Upper lobe of left lung (tissue), 6 donors: ENCODE results near the gene NTF4. TPM values are rescaled to one million over a fixed set of nuclear protein-coding genes. Genes with fewer than 3 reads are reported as not detected.
A peak's percentile ranks its signal among the peaks of the same experiment; 100 is the strongest.

Source experiments
- ATAC-seq, 2 donors: fragments of 200-7000 bp; cut with Tn5 transposase; one replicate each; pipeline ENCODE4 v1.9.1; 2022; ENCODE audit warnings: mild to moderate bottlenecking in 2 of 2, moderate library complexity in 2 of 2; ENCODE audit not compliant: low FRiP score in 2 of 2
- DNase-seq, 2 donors: peaks; one replicate each; pipeline ENCODE4 v3.0.0-alpha.2; 2019 to 2020
- H3K27ac ChIP-seq, 4 donors: fragments of 200-600 bp; sonication (generic); one replicate each; pipeline ENCODE4 v1.5.1; 2016 to 2019
- H3K27me3 ChIP-seq, 4 donors: fragments of 200-600 bp; sonication (generic); one replicate each; pipeline ENCODE4 v1.5.1; 2017 to 2019
- H3K36me3 ChIP-seq, 4 donors: fragments of 200-600 bp; sonication (generic); one replicate each; pipeline ENCODE4 v1.5.1; 2016 to 2019
- H3K4me1 ChIP-seq, 4 donors: fragments of 200-600 bp; sonication (generic); one replicate each; pipeline ENCODE4 v1.5.1; 2018 to 2019
- H3K4me3 ChIP-seq, 4 donors: fragments of 200-600 bp; sonication (generic); one replicate each; pipeline ENCODE4 v1.5.1; 2017 to 2019; ENCODE audit warnings: mild to moderate bottlenecking in 2 of 4, moderate library complexity in 1 of 4
- H3K9me3 ChIP-seq, 4 donors: fragments of 200-600 bp; sonication (generic); one replicate each; pipeline ENCODE4 v1.5.1; 2018 to 2019
- EP300 ChIP-seq, 4 donors: sonication (generic); formaldehyde crosslinking; IDR thresholded peaks; one replicate each; pipeline ENCODE4 v1.5.1; 2017; ENCODE audit warnings: antibody characterized with exemption in 4 of 4, control low read depth in 2 of 4
- POLR2AphosphoS5 ChIP-seq, 2 donors: sonication (generic); formaldehyde crosslinking; IDR thresholded peaks; one replicate each; pipeline ENCODE4 v1.5.1; 2017; ENCODE audit warnings: antibody characterized with exemption in 2 of 2
- WGBS, 2 donors: methylation state at CpG; one replicate each; pipeline ENCODE4 v1.1.5; 2017 to 2018; 5-methylcytosine and 5-hydroxymethylcytosine counted together
- small RNA-seq, 4 donors: library from RNA; depleted of rRNA; stranded (forward); fragments of <200 nt; gene quantifications; one replicate each; pipeline ENCODE3, GENCODE V24; 2016
- total RNA-seq, 6 donors: library from RNA; depleted of rRNA in 4 of 6; stranded (reverse); fragments of >200 nt in 4 of 6; gene quantifications; one replicate each; pipeline versions ENCODE4 v1.1.0 to v1.2.1, GENCODE V29; 2016 to 2021
- donor health status: DM: no; HTN: no; CAD: no; lungs with moderate emphysema.
- donor health status: DM: no; HTN: yes; CAD: no; lungs with severe emphysema.

The NTF4 gene
- total RNA-seq, 6 donors from 2014 or later = 1.2 to 10.5 (median 4.9) TPM

GRCh38 chr19:49014123-49014869, 50.3 kb downstream of the NTF4 start:
- no peak for TF ChIP-seq POLR2AphosphoS5 (IDR thresholded peaks at IDR 0.05)
- peak in 1 of 2 donors; percentile 80 for DNase-seq
- peaks cover 0 to 65% (median 35%) of the 10 kb centered on the region in 4 donors for H3K36me3 ChIP-seq

GRCh38 chr19:49011194-49011593, 53.4 kb downstream of the NTF4 start:
- peak in 1 of 2 donors; percentile 20 for ATAC-seq
- TF ChIP-seq POLR2AphosphoS5 (IDR thresholded peaks at IDR 0.05) = no peak
- no peak for TF ChIP-seq EP300 (IDR thresholded peaks at IDR 0.05)
- Histone ChIP-seq H3K36me3 (peaks cover 15 to 91% (median 51%) of the 10 kb centered on the region in 4 donors), H3K4me3 (no peak overlapping the region), H3K9me3 (no peaks in the 10 kb centered on the region), H3K27ac (no peak overlapping the region), H3K27me3 (no peaks in the 10 kb centered on the region), H3K4me1 (no peaks in the 10 kb centered on the region)
- peak in 1 of 2 donors; percentile 48 for DNase-seq
- WGBS, 2 donors = 75 to 85% methylated on average over 4 to 17 of the region's 17 CpGs

More at GRCh38 chr19:49014123-49014869, 50.3 kb downstream of the NTF4 start:
- H3K4me3 ChIP-seq = no peak overlapping the region
- no peaks in the 10 kb centered on the region for H3K9me3 ChIP-seq
- H3K27me3 ChIP-seq = no peaks in the 10 kb centered on the region
- H3K4me1 ChIP-seq = peaks cover 11 to 21% (median 20%) of the 10 kb centered on the region in 4 donors
- ATAC-seq = no peak
- 94 to 95% methylated on average over 25 to 32 of the region's 32 CpGs for WGBS, 2 donors
- H3K27ac ChIP-seq = no peak overlapping the region

Small RNAs within 50 kb of the gene (small RNA-seq; reads per million reads assigned to genes)
- gene RN7SL708P = 0 to 0.12 (median 0) reads per million in 4 donors

Other genes with a start within 250 kb of the NTF4 start
- 10 to 100 TPM; 13.8 to 65.0 (median 28.5) TPM for gene HSD17B14, start 228.3 kb downstream of the NTF4 start, total RNA-seq
- gene PLEKHA4, start 196.2 kb downstream of the NTF4 start, total RNA-seq = 10 to 100 TPM in 5 of 6 donors, 1 to 10 TPM in 1; 6.3 to 34.9 (median 21.2) TPM
- 100 to 1,000 TPM in 5 of 6 donors, 10 to 100 TPM in 1; 96.2 to 194 (median 114) TPM for gene PPP1R15A, start 192.4 kb downstream of the NTF4 start, total RNA-seq
- gene TULP2, start 166.1 kb downstream of the NTF4 start, total RNA-seq = 1 to 10 TPM in 1 of 6 donors, under 1 TPM in 2, not detected in 3; 0.30 to 4.9 (median 0.86) TPM
- 100 to 1,000 TPM; 278 to 463 (median 341) TPM for gene NUCB1, start 164.5 kb downstream of the NTF4 start, total RNA-seq
- gene DHDH, start 131.1 kb downstream of the NTF4 start, total RNA-seq = 1 to 10 TPM; 1.9 to 6.3 (median 2.8) TPM
- 100 to 1,000 TPM in 4 of 6 donors, 10 to 100 TPM in 2; 68.1 to 143 (median 112) TPM for gene BAX, start 109.9 kb downstream of the NTF4 start, total RNA-seq
- gene FTL, start 99.5 kb downstream of the NTF4 start, total RNA-seq = over 10,000 TPM in 3 of 6 donors, 1,000 to 10,000 TPM in 3; 5,928 to 23,282 (median 11,982) TPM
- gene GYS1, start 71.5 kb downstream of the NTF4 start, total RNA-seq = 10 to 100 TPM; 26.4 to 79.6 (median 35.6) TPM
- gene RUVBL2, start 70.9 kb downstream of the NTF4 start, total RNA-seq = 100 to 1,000 TPM in 2 of 6 donors, 10 to 100 TPM in 4; 45.7 to 105 (median 70.6) TPM
- gene LHB, start 47.7 kb downstream of the NTF4 start, total RNA-seq = under 1 TPM in 1 of 6 donors, not detected in 5; 0.77 TPM
- not detected for gene CGB3, start 40.5 kb downstream of the NTF4 start, total RNA-seq
- not detected for gene CGB2, start 32.9 kb downstream of the NTF4 start, total RNA-seq
- not detected for gene CGB1, start 27.9 kb downstream of the NTF4 start, total RNA-seq
- not detected for gene CGB5, start 21.0 kb downstream of the NTF4 start, total RNA-seq
- not detected for gene CGB8, start 15.7 kb downstream of the NTF4 start, total RNA-seq
- 1 to 10 TPM in 1 of 6 donors, under 1 TPM in 5; 0.22 to 5.2 (median 0.55) TPM for gene CGB7, start 7.1 kb downstream of the NTF4 start, total RNA-seq
- gene KCNA7, start 7.9 kb upstream of the NTF4 start, total RNA-seq = not detected
- gene SNRNP70, start 20.6 kb upstream of the NTF4 start, total RNA-seq = 1,000 to 10,000 TPM in 1 of 6 donors, 100 to 1,000 TPM in 5; 147 to 1,500 (median 176) TPM
- 10 to 100 TPM in 1 of 6 donors, 1 to 10 TPM in 5; 3.1 to 10.2 (median 7.6) TPM for gene LIN7B, start 49.6 kb upstream of the NTF4 start, total RNA-seq
- 1 to 10 TPM in 4 of 6 donors, under 1 TPM in 1, not detected in 1; 0.89 to 7.9 (median 2.3) TPM for gene C19orf73, start 54.3 kb upstream of the NTF4 start, total RNA-seq
- 10 to 100 TPM in 1 of 6 donors, 1 to 10 TPM in 5; 2.4 to 11.5 (median 5.9) TPM for gene PPFIA3, start 54.7 kb upstream of the NTF4 start, total RNA-seq
- gene HRC, start 90.6 kb upstream of the NTF4 start, total RNA-seq = 1 to 10 TPM in 3 of 6 donors, under 1 TPM in 2, not detected in 1; 0.61 to 2.1 (median 1.2) TPM
- 100 to 1,000 TPM in 1 of 6 donors, 10 to 100 TPM in 5; 23.9 to 120 (median 49.3) TPM for gene TRPM4, start 93.0 kb upstream of the NTF4 start, total RNA-seq